Testis (tissue), 2 donors: ENCODE data around the gene MEMO1.

Experiments used
- CTCF ChIP-seq, 3 experiments: fragments of 450-650 bp in 2 of 3; fragments of 200-600 bp in 1 of 3; sonication (generic) in 1 of 3; IDR thresholded peaks; one replicate each; pipeline ENCODE4 v1.5.1; 2016 to 2019; ENCODE audit warnings: antibody characterized with exemption in 3 of 3, mild to moderate bottlenecking in 2 of 3, moderate library complexity in 1 of 3
- POLR2A ChIP-seq: fragments of 450-650 bp; IDR thresholded peaks from one replicate; pipeline ENCODE4 v1.6.1; 2017; ENCODE audit warnings: antibody characterized with exemption, mild to moderate bottlenecking, moderate library complexity

- TF ChIP-seq CTCF (IDR thresholded peaks at IDR 0.05) = no peak
- no peak for TF ChIP-seq POLR2A
These were observed 31.8 kb downstream of the MEMO1 start for GRCh38 chr2:31979018-31979417.
